ENCODE measurements around the gene HTT.

HTT gene

DNA sequence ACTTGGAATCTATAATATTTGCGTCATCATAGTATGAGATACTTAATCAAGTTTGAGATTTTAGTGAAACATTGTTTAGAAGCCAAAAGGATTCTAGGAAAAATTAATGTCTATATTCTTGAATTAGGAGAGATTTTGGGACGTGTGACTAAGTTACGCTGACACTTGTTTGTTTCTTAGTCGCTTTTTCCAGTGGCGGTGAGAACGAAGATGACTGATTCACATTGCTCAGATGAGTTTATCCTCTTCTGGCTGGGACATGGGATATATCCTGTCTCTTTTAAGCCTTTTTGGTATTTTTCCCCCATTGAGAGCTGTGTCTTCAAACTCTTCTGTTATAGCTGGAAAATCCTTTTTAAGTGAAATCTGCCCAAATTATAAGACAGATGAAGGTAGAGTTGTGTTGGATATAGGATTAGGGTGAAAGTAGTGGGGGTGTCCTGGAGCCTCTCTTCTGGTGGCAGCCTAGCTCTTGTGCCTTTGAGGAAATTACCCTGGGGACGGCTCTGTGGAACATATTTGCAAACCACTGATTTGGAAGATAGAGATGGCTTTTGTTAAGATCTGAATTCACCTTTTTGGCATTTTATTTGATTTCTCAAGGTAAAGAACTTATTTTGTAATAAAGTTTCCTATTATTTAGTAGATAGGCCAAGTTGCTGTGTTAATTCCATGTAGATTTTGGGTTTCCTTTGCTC, 49.7 kb downstream of the HTT start:
- TF ChIP-seq, protein P1, sequence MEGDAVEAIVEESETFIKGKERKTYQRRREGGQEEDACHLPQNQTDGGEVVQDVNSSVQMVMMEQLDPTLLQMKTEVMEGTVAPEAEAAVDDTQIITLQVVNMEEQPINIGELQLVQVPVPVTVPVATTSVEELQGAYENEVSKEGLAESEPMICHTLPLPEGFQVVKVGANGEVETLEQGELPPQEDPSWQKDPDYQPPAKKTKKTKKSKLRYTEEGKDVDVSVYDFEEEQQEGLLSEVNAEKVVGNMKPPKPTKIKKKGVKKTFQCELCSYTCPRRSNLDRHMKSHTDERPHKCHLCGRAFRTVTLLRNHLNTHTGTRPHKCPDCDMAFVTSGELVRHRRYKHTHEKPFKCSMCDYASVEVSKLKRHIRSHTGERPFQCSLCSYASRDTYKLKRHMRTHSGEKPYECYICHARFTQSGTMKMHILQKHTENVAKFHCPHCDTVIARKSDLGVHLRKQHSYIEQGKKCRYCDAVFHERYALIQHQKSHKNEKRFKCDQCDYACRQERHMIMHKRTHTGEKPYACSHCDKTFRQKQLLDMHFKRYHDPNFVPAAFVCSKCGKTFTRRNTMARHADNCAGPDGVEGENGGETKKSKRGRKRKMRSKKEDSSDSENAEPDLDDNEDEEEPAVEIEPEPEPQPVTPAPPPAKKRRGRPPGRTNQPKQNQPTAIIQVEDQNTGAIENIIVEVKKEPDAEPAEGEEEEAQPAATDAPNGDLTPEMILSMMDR (IDR thresholded peaks at IDR 0.05; ENCODE audit: low read depth, low read length): no peak
- peak in 1 of 2 donors; percentile 18 for DNase-seq (ENCODE audit: low read depth in 2 of 2)
- no peak overlapping the region for H3K4me3 ChIP-seq (replicated peaks in 1 of 2; ENCODE audit: low read depth in 2 of 2, low read length in 2 of 2)

DNA sequence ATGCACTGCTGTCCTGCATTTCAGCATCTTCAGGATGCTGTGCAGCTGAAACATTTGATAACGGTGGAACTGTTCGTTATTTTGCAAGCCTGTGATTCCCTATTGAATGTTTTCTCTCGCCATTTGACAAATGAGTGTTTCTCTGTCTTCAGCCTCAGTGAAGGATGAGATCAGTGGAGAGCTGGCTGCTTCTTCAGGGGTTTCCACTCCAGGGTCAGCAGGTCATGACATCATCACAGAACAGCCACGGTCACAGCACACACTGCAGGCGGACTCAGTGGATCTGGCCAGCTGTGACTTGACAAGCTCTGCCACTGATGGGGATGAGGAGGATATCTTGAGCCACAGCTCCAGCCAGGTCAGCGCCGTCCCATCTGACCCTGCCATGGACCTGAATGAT, 52.6 kb downstream of the HTT start:
- H3K4me3 ChIP-seq (replicated peaks in 1 of 2; ENCODE audit: low read depth in 2 of 2, low read length in 2 of 2): no peak overlapping the region
- TF ChIP-seq, protein P1 (IDR thresholded peaks at IDR 0.05; ENCODE audit: low read depth, low read length): no peak
- DNase-seq (ENCODE audit: low read depth in 2 of 2): no peak

DNA sequence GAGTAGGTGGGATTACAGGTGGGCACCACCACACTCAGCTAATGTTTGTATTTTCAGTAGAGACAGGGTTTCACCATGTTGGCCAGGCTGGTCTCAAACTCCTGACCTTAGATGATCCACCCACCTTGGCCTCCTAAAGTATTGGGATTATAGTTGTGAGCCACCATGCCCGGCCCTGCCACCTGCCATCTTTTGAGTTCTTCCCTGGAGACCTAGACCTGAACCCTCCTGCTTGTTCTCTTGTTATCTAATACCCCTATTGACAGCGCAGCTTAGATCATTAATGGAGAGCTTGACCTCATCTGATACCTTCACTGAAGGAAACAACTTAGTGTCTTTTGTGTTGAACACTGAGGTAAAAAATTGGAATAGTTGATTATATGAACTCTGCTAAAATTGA, 53.6 kb downstream of the HTT start:
- TF ChIP-seq, protein P1 (IDR thresholded peaks at IDR 0.05; ENCODE audit: low read depth, low read length): no peak
- no peak for DNase-seq (ENCODE audit: low read depth in 2 of 2)
- H3K4me3 ChIP-seq (replicated peaks in 1 of 2; ENCODE audit: low read depth in 2 of 2, low read length in 2 of 2): no peak overlapping the region

- no peak overlapping the region for H3K4me3 ChIP-seq (replicated peaks in 1 of 2; ENCODE audit: low read depth in 2 of 2, low read length in 2 of 2)
- peak; percentile 53 to 65 for DNase-seq (ENCODE audit: low read depth in 2 of 2)
- TF ChIP-seq, protein P1 (IDR thresholded peaks at IDR 0.05; ENCODE audit: low read depth, low read length): no peak
Observed at GRCh38 chr4:3128976-3129375, 54.5 kb downstream of the HTT start.

DNA sequence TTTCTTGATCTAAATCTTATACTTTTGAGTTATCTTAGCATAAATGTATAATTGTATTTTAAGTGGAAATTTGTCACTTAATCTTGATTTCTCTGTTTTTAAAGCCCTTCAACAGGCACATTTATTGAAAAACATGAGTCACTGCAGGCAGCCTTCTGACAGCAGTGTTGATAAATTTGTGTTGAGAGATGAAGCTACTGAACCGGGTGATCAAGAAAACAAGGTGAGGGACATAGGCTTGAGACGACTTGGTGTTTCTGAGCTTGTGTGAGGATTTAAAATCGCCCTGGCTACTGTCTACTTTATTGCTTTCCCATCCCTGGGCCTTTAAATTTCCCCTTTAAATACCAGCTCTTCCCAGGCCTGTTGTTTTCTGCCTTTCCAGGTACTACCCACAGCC, 55.7 kb downstream of the HTT start:
- TF ChIP-seq, protein P1 (IDR thresholded peaks at IDR 0.05; ENCODE audit: low read depth, low read length): no peak
- no peak overlapping the region for H3K4me3 ChIP-seq (replicated peaks in 1 of 2; ENCODE audit: low read depth in 2 of 2, low read length in 2 of 2)
- DNase-seq (ENCODE audit: low read depth in 2 of 2): no peak

DNA sequence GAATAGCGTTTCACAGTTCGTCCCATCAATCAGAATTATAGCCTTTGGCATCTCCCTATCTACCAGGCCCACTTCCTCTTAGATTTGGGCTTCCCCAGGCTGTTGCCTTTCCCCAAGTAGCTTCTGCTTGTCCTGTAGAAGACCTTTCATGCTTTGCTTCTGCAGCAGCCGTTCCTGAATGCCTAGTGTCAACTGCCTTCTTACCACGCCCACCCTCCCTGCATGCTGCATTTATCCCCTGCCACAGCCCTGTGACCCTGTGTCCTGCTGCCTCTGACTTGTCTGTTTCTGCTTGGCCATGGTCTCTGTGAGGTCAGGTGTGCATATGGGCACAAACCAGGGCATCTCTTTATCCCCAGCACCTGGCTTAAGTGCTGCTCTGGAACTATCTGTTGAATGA, 56.3 kb downstream of the HTT start:
- H3K4me3 ChIP-seq (replicated peaks in 1 of 2; ENCODE audit: low read depth in 2 of 2, low read length in 2 of 2): no peak overlapping the region
- DNase-seq (ENCODE audit: low read depth in 2 of 2): no peak
- TF ChIP-seq, protein P1 (IDR thresholded peaks at IDR 0.05; ENCODE audit: low read depth, low read length): no peak

GRCh38 chr4:3134201-3134600, 59.7 kb downstream of the HTT start:
- DNase-seq (ENCODE audit: low read depth in 2 of 2): no peak
- no peak overlapping the region for H3K4me3 ChIP-seq (replicated peaks in 1 of 2; ENCODE audit: low read depth in 2 of 2, low read length in 2 of 2)
- TF ChIP-seq, protein P1 (IDR thresholded peaks at IDR 0.05; ENCODE audit: low read depth, low read length): no peak
